GM20000 (cell line): ENCODE results near the gene ATP6V0E1.

Source experiments
- DNase-seq: peaks from one replicate; pipeline ENCODE4 v3.0.0; 2012; ENCODE audit warnings: low spot score
- TF ChIP-seq, protein P1 (sequence below): IDR thresholded peaks from 2 replicates; pipeline ENCODE4 v1.5.1; 2012; ENCODE audit warnings: mild to moderate bottlenecking, control low read depth; ENCODE audit errors: extremely low read depth, missing control alignments

The ATP6V0E1 gene

DNA sequence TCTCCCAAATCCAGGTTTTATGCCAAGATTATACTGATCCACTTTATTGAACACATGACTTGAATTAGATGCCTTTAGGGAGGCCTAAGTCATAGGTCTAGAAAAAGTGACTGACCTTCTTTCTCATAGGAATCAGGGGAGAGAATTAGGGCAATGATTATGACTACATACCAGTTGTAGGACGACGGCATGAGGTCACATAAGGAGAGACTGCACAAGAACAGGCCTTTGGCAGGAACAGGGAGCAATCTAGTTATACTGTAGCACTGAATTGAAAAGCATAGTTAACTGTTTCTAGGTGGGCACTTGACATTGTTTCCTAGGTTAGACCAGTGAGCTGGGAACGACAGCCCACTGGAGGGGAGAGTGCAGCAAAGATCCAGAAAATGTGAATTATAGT is 95.3 kb downstream of the ATP6V0E1 start:
- DNase-seq = no peak

More for the DNA sequence above, 95.3 kb downstream of the ATP6V0E1 start:
- TF ChIP-seq, protein P1, sequence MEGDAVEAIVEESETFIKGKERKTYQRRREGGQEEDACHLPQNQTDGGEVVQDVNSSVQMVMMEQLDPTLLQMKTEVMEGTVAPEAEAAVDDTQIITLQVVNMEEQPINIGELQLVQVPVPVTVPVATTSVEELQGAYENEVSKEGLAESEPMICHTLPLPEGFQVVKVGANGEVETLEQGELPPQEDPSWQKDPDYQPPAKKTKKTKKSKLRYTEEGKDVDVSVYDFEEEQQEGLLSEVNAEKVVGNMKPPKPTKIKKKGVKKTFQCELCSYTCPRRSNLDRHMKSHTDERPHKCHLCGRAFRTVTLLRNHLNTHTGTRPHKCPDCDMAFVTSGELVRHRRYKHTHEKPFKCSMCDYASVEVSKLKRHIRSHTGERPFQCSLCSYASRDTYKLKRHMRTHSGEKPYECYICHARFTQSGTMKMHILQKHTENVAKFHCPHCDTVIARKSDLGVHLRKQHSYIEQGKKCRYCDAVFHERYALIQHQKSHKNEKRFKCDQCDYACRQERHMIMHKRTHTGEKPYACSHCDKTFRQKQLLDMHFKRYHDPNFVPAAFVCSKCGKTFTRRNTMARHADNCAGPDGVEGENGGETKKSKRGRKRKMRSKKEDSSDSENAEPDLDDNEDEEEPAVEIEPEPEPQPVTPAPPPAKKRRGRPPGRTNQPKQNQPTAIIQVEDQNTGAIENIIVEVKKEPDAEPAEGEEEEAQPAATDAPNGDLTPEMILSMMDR = no peak
